AG09309 (cell line): ENCODE measurements around the gene TRIP4.
A peak's percentile ranks its signal among the peaks of the same experiment; 100 is the strongest.

Experiments used
- DNase-seq: peaks from one replicate; pipeline ENCODE4 v3.0.0-alpha.2; 2010; ENCODE audit warnings: low read depth
- H3K4me3 ChIP-seq: 2 replicates; pipeline ENCODE4 v1.5.1; 2011; ENCODE audit warnings: mild to moderate bottlenecking, low read depth, low read length, moderate library complexity; ENCODE audit not compliant: control insufficient read depth
- TF ChIP-seq, protein P1 (sequence below): IDR thresholded peaks from 2 replicates; pipeline ENCODE4 v1.5.1; 2011; ENCODE audit warnings: mild to moderate bottlenecking, low read depth, low read length, inconsistent platforms; ENCODE audit not compliant: insufficient read depth, control insufficient read depth; ENCODE audit errors: missing control alignments

TRIP4 gene

DNA sequence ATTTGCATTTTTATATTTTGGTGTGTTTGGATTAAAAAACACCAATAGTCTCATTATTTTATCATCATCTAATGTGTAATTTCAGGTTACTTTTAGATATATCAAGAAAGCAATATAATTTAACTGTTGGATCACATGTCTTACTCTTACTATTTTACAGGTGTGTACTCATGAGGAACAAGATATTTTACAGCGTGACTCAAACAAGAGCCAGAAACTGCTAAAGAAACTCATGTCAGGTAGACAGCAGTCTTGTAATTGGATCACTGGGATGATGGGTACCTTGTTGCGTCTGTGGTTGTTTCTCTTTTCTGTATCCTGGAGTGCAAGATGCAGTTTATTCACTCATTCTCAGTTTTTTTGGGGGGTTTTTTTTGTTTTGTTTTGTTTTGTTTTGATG is 12.9 kb downstream of the TRIP4 start:
- DNase-seq: no peak
- H3K4me3 ChIP-seq: no peak overlapping the region
- TF ChIP-seq, protein P1, sequence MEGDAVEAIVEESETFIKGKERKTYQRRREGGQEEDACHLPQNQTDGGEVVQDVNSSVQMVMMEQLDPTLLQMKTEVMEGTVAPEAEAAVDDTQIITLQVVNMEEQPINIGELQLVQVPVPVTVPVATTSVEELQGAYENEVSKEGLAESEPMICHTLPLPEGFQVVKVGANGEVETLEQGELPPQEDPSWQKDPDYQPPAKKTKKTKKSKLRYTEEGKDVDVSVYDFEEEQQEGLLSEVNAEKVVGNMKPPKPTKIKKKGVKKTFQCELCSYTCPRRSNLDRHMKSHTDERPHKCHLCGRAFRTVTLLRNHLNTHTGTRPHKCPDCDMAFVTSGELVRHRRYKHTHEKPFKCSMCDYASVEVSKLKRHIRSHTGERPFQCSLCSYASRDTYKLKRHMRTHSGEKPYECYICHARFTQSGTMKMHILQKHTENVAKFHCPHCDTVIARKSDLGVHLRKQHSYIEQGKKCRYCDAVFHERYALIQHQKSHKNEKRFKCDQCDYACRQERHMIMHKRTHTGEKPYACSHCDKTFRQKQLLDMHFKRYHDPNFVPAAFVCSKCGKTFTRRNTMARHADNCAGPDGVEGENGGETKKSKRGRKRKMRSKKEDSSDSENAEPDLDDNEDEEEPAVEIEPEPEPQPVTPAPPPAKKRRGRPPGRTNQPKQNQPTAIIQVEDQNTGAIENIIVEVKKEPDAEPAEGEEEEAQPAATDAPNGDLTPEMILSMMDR: no peak

DNA sequence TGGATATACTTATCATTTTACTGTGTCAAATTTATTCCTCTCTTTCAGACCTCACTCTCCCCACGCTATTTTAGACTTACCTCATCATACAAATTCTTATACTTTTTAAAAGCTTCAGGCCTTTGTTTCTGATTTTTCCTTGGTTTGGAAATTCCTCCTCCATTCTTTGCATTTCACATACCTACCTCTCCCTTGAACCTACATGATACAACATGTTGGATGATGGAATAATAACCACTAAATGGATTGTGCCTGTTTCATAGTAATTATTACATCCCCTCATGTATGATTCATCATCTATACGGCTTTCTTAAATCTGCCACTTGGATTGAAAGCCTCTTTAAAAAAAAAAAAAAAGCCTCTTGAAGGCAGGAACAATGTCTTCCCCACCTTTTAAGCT is 24.6 kb downstream of the TRIP4 start:
- no peak for DNase-seq
- H3K4me3 ChIP-seq: no peak overlapping the region
- TF ChIP-seq, protein P1: no peak

GRCh38 chr15:64422697-64423096 is 35.1 kb downstream of the TRIP4 start:
- TF ChIP-seq, protein P1: no peak
- H3K4me3 ChIP-seq: no peak overlapping the region
- no peak for DNase-seq

DNA sequence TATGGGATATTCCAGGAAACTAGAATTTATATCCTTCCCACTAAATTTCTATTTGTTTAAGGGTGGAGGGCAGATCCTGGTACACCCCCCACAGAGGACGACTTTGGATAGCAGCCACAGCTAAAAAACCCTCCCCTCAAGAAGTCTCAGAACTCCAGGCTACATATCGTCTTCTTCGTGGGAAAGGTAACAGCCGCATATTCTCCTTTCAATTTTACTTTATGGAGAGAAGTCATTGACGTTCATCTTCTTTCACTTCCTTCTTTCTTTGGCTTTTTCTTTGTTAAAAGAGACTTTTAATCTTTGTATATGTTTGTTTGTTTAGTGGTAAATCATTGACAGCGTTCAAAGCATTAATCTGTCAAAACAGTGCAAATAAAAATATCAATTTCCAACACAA is 36.3 kb downstream of the TRIP4 start:
- DNase-seq: no peak
- TF ChIP-seq, protein P1: no peak
- H3K4me3 ChIP-seq: no peak overlapping the region

DNA sequence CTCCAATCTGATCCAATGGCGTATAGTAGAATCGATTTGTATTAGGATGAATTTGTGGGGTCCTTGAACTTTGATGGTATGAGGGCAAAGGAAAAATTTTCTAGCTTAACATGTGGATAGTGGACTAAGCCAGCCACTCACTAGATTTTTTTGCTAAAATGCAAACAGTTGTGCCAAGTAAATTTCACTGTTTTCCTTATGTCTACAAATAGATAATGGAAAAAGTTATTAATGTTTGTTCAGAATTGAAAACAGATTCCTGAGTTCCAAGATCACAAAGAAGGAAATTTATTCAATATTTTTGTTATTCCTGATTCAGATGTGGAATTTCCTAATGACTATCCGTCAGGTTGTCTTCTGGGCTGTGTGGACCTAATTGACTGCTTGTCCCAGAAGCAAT is 37.6 kb downstream of the TRIP4 start:
- TF ChIP-seq, protein P1: no peak
- no peak for DNase-seq
- no peak overlapping the region for H3K4me3 ChIP-seq

DNA sequence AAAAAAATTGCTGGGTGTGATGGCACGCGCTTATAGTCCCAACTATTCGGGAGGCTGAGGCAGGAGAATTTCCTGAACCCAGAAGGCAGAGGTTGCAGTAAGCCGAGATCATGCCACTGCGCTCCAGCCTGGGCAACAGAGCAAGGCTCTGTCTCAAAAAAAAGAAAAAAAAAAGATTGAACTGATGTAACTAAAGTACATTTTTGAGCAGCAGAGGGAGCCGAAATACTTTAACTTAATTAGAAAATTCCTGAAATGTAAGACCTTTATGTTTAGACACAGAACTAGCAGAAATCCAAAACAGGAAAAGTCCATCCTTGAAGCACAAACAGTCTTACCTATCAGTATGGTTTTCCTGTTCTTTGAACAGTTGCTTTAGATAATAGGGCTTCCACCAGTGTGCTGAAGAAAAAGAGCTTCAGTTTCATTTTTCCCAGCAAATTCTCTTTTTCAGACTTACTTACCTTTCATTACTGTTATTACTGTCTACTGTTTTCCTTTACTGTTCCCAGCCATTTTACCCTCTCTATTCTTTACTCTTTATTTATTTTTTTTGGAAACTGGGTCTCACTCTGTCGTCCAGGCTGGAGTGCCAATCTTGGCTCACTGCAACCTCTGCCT is 39.3 kb downstream of the TRIP4 start:
- DNase-seq: peak; percentile 21
- TF ChIP-seq, protein P1: peak; percentile 24
- H3K4me3 ChIP-seq: no peak overlapping the region

GRCh38 chr15:64429448-64429847 is 41.8 kb downstream of the TRIP4 start:
- TF ChIP-seq, protein P1: no peak
- DNase-seq: no peak

More at GRCh38 chr15:64429448-64429847, 41.8 kb downstream of the TRIP4 start:
- no peak overlapping the region for H3K4me3 ChIP-seq
